Stimulated activated CD4-positive, alpha-beta T cell treated with anti-CD3 and anti-CD28 coated beads, Interleukin-12 subunit alpha, Interleukin-12 subunit beta, amount 100 ng/mL, for 24 hours (primary cell): ENCODE data around the gene TBC1D22B.
A peak's percentile ranks its signal among the peaks of the same experiment; 100 is the strongest.
"Not testable (repeated sequence)": the region's sequence is repeated elsewhere in the genome, so short reads cannot be mapped to it uniquely, and the experiment has no call there.

Experiments
- DNase-seq, 2 experiments: peaks; one replicate each; pipeline ENCODE4 v3.0.0-alpha.2; 2020; ENCODE audit warnings: low read depth in 2 of 2

TBC1D22B gene

DNA sequence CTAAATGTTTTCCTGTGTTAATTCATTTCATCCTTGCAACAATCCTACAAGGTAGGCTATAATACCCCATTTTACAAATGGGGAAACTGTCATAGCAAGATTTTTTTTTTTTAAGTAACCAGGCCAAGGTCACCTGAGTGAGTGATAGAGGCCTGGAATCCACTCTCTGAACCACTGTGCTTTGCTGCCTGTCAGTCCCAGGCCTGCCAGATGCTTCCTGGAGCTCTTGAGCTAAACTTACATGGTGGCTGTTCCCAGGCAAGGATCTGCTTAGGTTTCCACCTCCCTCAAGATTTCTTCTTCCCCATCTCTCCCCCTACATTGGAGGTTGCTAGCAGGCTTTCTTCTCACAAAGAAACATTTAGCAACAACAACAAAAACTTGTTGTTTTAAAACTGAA is 63.5 kb downstream of the TBC1D22B start:
- no peak for DNase-seq

DNA sequence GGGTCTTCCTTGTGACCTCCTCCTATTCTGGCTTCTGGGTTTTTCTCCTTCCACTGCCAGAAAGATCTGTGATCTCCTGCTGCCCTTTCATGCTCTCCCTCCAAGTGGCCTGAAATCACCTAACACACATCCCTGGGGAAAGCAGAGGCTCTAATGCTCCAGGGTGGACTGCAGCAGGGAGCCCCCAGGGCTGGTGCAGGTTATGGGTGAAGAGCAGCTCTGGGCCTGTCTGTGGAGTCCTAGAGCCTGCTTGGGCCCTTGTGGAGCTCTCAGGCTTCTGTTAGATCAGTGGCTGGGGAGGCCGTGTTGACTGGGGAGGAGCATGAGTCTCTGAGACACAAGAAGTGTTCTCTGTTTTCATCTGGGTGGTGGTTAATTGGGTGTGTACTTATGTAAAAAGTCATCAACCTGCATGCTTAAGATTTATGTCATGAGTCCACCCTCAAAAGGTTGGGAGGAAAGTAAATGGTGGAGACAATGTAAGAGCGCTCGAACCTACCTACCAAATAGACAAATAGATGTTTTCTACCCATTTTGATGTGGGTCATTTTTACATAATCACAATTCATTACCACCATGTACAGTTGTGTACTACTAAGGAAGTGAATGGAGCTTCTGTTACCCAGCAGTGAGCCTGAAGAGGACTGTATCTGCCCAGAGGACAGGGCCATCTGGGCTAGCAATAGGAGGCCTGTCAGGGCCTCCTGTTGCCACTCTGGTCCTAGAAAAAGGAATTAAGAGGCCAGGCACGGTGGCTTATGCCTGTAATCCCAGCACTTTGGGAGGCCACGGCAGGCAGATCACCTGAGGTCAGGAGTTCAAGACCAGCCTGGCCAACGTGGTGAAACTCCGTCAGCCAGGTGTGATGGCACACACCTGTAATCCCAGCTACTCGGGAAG is 64.2 kb downstream of the TBC1D22B start:
- DNase-seq = no peak

DNA sequence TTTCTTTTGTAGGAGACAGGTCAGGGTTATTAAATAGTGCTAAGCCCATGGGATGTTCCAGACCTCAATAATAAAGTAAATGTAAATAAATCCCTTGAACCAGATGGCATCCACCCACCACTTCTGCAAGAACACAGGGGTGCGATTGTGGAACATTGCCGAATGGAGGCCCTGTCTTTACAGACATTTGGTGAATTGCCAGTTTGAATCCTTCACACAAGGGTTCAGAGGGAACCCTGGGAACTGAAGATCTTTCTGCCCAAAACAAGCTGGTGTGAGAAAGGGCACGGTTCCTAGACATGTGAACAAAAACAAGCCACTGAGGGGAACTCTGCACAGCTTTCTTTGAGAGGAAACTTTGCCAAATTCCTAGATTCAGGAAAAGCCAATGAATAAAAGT is 66.0 kb downstream of the TBC1D22B start:
- no peak for DNase-seq

DNA sequence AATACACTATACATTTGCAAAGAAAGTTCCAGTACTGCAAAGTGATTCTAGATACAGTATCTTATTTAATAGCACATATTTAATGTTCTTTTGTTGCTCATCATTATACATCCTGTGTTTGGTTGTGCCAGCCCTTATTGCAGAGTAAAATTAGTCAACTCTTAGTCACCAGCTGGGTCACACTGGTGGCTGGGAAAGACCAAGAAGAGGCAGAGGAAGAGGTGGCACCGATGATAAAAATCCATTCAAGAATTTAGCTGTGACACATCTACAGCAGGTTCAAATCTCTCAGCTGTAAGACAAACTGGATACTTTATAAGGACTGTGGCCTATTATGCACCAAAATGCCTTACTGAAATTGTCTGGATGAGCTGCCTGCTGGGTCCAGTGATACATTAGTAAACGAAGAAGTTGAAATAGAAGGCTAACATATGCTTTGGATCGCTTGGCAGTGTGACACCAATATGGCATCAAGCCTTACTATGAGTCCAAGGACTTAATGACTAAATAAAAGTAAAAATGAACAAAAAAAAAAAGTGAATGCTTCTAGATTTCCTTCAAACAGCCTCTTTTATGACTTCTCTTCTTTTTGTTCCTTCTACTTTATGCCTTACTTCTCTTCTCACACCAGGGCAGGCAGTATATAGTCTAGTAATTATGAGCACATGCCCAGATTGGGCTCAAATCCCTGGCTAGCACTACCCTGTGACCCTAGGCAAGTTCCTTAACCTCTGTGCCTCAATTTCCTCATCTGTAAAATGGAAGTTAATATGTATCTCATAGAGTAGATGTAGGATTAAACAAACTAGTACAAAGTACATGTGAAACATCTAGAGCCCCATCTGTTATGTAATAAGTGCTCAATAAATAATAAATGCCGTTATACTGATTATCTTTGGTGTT is 66.8 kb downstream of the TBC1D22B start:
- no peak for DNase-seq

DNA sequence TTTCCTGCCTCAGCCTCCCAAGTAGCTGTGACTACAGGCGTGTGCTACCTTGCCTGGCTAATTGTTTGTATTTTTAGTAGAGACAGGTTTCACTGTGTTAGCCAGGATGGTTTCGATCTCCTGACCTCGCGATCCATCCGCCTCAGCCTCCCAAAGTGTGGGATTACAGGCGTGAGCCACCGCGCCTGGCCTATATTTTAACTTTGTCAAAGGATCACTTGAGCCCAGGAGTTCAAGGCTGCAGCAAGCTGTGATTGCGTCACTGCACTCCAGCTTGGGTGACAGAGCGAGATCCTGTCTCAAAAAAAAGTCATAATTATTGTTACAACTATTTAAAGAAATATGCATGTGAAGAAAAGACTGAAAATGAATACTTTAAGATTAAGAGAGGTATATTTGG is 72.8 kb downstream of the TBC1D22B start:
- DNase-seq = not testable (repeated sequence)

DNA sequence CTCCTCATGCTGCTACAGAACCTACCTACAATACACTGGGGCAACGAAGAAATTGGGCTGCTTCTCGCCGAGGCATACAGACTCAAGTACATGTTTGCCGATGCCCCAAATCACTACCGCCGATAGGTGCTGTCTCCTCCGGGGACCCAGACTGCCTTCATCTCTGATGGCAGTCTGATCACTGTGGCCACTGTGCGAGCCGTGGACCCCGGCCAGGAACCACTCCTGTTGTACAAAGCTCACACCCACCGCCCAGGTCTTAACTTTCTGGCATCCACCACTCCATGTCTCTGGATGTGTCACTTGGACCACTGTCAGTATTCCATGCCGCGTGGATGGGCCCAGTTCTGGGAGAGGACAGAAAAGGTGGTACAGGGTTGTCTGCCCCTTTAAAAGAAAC is 73.5 kb downstream of the TBC1D22B start:
- DNase-seq = no peak

DNA sequence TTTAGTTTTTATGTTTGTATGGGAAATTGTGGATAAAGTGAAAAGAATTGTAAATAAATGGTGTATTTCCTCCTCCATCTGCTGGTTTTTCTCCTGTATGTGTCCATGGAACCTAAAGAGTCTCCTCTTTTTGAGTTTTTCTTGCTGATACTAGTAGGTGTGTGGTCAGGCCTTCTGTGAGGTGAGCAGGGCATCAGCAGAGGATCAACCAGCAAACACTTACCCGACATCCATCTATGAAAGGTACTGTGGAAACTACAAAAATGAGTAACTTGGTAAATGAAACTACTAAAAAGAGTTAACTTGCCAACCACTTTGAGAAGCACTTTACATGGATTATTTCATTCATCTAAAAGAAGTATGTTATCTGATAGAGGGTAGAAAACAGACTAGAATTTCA is 75.3 kb downstream of the TBC1D22B start:
- no peak for DNase-seq

DNA sequence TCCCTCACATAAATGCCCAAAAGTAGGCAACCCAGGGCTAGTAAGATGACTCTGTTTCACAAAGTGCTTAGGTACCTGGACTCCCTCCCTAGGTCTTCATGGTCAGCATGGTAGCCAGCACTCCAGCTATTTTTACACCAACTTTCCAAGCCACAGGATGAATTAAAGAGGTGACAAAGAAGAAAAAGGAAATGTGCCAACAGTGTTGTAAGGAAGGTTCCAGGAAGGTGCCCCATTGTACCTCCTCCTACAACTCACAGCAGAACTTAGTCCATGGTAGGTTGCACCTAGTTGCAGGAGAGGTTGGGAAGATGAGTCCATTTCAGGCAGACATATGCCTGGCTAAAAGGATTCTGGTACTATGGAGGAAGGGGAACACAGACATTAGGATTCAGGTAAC is 76.5 kb downstream of the TBC1D22B start:
- no peak for DNase-seq

DNA sequence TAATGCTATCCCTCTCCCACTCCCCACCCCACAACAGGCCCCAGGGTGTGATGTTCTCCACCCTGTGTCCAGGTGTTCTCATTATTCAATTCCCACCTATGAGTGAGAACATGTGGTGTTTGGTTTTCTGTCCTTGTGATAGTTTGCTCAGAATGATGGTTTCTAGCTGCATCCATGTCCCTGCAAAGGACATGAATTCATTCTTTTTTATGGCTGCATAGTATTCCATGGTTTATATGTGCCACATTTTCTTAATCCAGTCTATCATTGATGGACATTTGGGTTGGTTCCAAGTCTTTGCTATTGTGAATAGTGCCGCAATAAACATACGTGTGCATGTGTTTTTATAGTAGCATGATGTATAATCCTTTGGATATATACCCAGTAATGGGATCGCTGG is 80.7 kb downstream of the TBC1D22B start:
- DNase-seq = not testable (repeated sequence)

DNA sequence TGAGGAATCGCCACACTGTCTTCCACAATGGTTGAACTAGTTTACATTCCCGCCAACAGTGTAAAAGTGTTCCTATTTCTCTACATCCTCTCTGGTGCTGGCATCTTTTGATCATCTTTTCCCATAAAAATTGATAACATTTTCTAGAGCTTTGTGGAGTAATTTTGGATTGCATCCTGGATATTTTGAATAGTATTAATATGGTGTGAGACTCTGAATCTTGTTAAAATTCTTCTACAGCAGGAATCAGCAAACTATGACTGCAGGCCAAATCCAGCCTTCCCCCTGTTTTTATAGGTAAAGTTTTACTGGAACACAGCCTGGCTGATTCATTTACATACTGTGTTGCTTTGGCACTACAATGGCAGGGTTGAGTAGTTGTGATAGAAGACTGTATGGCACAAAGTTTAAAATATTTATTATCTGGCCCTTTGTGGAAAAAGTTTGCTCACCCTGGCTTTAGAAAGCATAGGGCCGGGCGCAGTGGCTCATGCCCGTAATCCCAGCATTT is 81.2 kb downstream of the TBC1D22B start:
- DNase-seq = no peak

DNA sequence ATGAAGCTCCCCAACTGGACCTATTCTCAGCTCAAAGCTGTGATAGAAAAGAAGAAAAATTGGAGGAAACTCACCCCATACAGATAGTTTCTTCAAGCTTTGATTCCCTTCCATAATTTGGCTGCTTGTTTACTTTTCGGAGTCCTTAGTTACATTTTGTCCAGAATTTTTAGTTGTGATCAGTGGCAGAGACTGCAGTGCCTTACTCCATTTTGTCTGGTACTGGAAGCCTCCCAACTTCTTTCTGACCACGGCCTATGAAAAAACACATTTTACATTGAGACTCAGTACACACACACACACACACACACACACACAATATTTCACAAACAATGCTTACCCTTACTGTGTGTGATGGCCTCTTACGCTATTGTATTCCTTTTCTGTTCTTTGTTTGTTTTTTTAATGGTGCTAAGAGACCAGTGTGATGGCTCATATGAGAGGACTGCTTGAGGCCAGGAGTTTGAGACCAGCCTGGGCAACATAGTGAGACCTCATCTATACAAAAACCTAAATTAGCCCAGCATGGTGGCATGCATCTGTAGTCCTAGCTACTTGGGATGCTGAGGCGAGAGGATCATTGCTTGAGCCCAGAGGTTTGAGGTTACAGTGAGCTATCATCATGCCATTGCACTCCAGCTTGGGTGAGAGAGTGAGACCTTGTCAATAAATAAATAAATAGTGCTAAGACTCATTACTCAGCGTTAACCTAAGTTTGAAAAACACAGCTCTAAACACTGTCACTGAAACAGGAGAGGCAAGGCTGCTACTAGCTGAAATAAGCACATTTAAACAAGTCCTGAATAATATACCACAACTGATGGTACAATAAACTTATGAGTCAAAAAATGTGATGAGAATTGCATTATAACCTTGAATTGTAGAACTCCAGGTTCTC is 82.4 kb downstream of the TBC1D22B start:
- no peak for DNase-seq

DNA sequence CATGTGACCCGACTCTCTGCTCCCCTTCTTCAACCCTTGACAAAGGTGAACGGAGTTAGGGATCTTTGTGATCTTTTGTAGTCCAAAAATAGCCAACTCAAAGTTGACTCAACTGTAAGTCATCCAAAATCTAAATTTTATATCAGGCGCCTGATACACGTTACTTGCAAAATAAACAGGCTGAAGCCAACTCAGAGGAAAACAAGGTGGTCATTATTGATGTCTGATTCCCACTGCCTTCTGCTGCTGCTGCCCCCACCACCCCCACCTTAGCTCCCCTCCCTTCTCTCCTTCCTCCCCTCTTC is 83.0 kb downstream of the TBC1D22B start:
- DNase-seq = no peak

DNA sequence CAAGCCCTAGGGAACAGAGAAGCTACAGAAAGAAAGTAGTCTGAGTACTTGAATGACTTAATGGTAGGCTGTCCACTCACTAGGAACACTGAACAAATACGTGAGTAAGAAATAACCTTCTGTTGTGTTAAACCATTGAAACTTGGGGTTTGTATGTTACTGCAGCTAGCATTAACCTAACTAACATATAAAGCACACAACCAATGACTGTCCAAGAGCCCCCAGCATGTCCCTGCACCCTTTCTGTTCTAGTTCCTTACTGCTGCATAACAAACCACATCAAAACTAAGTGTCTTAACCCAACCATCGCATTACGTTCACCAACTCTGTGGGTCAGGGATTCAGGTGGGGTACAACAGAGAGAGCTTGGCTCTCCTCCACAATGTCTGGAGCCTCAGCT is 85.7 kb downstream of the TBC1D22B start:
- DNase-seq = no peak

DNA sequence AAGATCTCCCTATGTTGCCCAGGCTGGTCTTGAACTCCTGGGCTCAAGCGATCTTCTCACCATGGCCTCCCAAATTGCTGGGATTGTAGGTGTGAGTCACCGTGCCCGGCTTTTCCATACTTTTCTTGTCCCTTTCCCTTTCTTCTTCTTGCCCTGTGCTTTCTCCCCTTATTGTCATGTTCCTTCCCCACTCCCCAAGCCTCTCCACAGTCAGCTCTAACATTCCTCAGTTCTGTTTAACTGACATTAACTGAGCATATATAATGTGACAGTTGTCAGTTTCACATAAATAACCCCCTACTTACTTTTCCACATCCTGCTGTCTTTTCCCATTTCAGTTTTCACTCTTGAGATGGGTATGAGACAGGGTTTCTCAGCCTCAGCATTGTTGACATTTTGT is 86.7 kb downstream of the TBC1D22B start:
- DNase-seq = no peak

DNA sequence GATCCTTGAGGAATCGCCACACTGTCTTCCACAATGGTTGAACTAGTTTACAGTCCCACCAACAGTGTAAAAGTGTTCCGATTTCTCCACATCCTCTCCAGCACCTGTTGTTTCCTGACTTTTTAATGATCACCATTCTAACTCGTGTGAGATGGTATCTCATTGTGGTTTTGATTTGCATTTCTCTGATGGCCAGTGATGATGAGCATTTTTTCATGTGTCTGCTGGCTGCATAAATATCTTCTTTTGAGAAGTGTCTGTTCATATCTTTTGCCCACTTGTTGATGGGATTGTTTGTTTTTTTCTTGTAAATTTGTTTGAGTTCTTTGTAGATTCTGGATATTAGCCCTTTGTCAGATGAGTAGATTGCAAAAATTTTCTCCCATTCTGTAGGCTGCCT is 88.2 kb downstream of the TBC1D22B start:
- DNase-seq = not testable (repeated sequence)

DNA sequence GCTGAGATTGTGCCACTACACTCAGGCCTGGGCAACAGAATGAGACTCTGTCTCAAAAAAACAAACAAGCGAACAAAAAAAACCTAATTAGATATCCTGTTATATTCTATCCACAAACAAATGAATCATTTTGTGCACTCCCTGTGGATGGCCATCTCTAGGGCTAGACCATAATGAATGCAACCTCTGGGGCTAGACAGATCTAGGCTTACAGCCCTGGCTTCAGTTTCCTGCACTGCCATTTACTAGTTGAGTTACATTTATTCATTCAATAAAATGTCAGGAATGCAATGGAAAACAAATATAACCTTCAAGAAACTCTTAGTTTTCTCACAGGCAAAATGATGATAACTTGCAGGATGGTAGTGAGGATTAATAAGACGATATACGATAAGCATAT is 89.6 kb downstream of the TBC1D22B start:
- no peak for DNase-seq

DNA sequence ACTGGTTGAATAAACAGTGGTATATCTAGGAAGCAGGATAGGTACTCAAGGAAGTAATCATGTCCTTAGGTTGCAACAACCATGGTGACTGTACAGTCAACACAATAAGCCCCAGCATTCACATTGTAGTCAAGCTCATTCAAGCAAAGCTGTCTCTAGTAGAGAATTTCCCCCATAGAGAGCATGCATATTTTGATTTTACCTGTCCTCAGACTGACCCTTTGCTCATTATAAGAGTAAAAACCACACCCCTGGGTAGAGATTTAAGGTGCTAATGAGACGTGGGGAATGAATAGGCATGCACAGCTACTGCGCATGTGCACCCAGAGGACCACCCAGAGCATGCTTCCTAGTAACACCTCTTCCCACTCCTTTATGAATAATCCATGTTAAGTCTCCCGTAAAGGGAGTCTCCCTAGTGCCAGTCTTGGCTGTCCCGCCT is 90.1 kb downstream of the TBC1D22B start:
- DNase-seq = no peak

DNA sequence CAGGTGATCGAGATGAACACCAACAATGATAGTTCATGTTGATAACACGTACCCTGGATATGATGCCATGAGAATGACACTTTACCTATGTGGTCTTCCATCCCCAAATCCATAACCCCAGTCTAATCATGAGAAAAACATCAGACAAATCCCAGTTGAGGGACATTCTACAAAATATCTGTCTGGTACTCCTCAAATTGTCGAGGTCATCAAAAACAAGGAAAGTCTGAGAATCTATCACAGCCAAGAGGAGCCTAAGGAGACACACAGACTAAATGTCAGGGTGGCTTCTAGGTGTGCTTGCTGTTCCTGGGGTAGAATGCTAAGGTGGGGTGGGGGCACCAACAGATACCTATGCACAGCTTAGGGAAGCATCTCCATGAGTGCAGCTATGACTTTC is 93.5 kb downstream of the TBC1D22B start:
- DNase-seq = no peak

DNA sequence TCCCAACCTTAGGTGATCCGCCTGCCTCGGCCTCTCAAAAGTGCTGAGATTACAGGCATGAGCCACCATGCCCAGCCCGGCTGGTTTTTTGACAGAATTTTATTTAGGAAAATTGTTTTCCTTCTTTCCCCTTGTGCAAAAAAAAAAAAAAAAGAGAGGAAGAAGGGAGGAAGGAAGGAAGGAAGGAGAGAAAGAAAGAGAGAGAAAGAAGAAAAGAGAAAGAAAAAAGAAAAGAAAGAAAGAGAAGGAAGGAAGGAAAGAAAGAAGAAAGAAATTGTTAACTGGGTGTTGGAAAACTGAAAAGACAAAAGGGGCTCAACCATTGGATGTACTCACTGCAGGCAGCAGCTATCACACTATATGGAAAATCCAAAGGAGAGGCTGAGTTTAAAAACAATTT is 94.8 kb downstream of the TBC1D22B start:
- DNase-seq = no peak

DNA sequence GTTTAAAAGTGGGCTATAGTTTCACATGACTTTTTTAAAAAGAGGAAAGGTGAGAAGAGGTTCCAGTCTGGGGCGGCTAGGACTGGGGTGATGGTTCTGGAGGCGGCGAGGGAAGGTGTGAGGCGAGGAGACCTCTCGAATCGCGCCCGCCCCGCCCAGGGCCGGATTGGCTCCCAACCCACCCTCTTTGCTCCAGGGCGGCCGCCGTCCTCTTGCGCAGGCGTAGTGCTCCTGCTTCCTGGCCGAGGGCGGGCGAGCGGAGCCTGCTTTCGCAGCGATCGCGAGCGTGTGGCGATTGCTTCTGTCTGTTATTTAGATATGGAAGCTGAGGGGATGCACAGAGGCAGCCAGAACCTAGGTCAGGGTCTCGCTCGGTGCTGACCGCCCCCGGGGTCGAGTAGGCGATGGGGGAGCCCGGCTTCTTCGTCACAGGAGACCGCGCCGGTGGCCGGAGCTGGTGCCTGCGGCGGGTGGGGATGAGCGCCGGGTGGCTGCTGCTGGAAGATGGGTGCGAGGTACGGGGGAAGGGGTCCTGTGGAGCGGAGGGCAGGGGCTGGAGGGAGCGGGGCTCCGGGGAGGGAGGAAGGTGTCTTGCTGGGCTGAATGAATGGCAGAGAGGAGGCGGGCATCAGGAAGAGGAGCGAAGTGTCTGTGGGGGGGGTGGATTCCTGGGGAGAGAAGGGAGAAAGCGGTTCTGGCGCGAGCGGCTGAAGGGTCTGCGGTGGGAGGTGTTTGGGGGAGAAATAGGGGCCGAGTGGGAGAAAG is 96.4 kb downstream of the TBC1D22B start, which contains the start of gene RNF8:
RNF8 (plus strand) TSS at position 223 of the 765 bp plus-strand sequence; CDS start at position 405, 182 bp downstream.
- DNase-seq = peak; percentile 79 to 90
